A549 treated with CORT108297 at 1 μM for 4 hours (cell line): ENCODE data around the gene TMEM60. TPM values are rescaled to one million over a fixed set of nuclear protein-coding genes. Genes with fewer than 3 reads are reported as not detected.

Experiments
- total RNA-seq: library from RNA; stranded (reverse); fragments of 200-300 nt; extraction: Qiagen RNA extraction; gene quantifications from 5 replicates; pipeline ENCODE4 v1.2.3, GENCODE V29; 2022

TMEM60 gene, protein sequence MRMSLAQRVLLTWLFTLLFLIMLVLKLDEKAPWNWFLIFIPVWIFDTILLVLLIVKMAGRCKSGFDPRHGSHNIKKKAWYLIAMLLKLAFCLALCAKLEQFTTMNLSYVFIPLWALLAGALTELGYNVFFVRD
- 22.2 to 28.5 TPM (median 25.8 TPM) in 5 replicates for total RNA-seq

DNA sequence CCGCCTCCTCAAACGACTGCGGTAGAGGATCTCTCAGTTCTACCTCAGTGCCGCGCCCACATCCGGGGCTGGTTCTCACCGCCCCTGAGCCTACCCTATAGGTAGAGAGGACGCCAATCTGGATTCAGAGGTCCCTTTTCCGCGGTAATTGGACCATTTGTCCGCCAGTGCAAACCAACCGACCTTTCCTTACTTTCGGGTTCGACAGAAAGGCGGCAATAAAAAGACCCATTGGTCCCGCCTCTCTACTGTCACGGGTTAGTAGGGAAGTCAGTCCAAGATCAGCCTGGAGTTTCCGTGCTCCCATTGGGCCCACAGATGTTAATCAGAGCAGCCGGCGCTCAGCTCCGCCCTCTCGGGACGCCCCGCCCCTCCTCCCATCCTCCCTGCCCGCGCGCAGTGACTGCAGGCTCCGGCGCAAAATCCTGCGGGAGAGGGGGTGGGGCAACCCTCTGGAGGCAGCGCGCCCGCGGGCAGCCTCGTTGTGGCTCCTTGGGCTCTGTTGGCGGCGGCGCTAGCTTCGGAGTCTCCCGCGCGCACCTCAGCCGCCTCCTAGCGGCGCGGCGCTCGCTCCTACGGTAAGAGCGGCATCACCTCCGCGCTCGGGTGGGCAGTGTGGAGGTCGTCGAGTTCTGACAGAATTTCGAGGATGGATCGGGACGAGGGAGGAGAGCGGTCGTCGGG is at the start of gene TMEM60, which contains the start of gene PHTF2:
TSS of gene TMEM60 (minus strand) at position 41 of the 684 bp plus-strand sequence. CDS start 4,061 bp downstream, outside the sequence.
TSS of gene PHTF2 (plus strand) at position 380 of the 684 bp plus-strand sequence.

Other genes starting within 250 kb of the TMEM60 start
- 8.1 to 11.0 TPM (median 8.8 TPM) in 5 replicates for gene RSBN1L, start 102.0 kb downstream of the TMEM60 start, total RNA-seq
- gene PHTF2, start 339 bp upstream of the TMEM60 start, total RNA-seq: 10.2 to 14.6 TPM (median 14.5 TPM) in 5 replicates